ENCODE measurements around the gene C1QTNF5. TPM values are rescaled to one million over a fixed set of nuclear protein-coding genes. Genes with fewer than 3 reads are reported as not detected.

The C1QTNF5 gene
- total RNA-seq, 1 donor from 2014 or later = 0.90 TPM

GRCh38 chr11:119309953-119310681, 30.6 kb downstream of the C1QTNF5 start:
- no peaks in the 10 kb centered on the region for H3K36me3 ChIP-seq

DNA sequence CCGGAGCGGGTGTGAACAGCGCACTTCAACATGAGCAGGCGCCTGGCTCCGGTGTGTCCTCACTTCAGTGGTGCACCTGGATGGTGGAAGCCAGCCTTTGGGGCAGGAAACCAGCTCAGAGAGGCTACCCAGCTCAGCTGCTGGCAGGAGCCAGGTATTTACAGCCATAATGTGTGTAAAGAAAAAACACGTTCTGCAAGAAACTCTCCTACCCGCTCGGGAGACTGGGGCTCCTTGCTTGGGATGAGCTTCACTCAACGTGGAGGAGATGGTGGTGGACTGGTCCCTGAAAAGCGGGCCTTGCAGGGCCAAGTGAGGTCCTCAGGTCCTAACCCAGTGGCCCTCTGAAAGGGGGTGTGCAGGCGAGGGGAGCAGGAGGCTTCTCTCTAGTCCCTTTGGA, 31.3 kb downstream of the C1QTNF5 start:
- H3K27me3 ChIP-seq = peaks cover under 1% of the 10 kb centered on the region
- H3F3A ChIP-seq (ENCODE audit: low read depth) = peaks cover 14% of the 10 kb centered on the region
- H3K9me3 Mint-ChIP-seq = no peaks in the 10 kb centered on the region
- H3K36me3 Mint-ChIP-seq = peaks cover 2% of the 10 kb centered on the region
- no peaks in the 10 kb centered on the region for H3K9me3 ChIP-seq (ENCODE audit: low read depth)
- H3K79me2 ChIP-seq (ENCODE audit: low read depth) = no peaks in the 10 kb centered on the region
- DNase-seq (ENCODE audit: low spot score) = no peak
- H4K20me1 ChIP-seq (ENCODE audit: low read depth) = peaks cover 10% of the 10 kb centered on the region
- TF ChIP-seq, protein P1, sequence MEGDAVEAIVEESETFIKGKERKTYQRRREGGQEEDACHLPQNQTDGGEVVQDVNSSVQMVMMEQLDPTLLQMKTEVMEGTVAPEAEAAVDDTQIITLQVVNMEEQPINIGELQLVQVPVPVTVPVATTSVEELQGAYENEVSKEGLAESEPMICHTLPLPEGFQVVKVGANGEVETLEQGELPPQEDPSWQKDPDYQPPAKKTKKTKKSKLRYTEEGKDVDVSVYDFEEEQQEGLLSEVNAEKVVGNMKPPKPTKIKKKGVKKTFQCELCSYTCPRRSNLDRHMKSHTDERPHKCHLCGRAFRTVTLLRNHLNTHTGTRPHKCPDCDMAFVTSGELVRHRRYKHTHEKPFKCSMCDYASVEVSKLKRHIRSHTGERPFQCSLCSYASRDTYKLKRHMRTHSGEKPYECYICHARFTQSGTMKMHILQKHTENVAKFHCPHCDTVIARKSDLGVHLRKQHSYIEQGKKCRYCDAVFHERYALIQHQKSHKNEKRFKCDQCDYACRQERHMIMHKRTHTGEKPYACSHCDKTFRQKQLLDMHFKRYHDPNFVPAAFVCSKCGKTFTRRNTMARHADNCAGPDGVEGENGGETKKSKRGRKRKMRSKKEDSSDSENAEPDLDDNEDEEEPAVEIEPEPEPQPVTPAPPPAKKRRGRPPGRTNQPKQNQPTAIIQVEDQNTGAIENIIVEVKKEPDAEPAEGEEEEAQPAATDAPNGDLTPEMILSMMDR (IDR thresholded peaks at IDR 0.05) = no peak
- no peak for TF ChIP-seq EZH2 (IDR thresholded peaks at IDR 0.05)
- no peak for TF ChIP-seq EZH2phosphoT487 (IDR thresholded peaks at IDR 0.05)
- no peak overlapping the region for H2AFZ ChIP-seq (replicated peaks)
- peaks cover 17% of the 10 kb centered on the region for H3K4me1 Mint-ChIP-seq
- no peak overlapping the region for H3K4me3 ChIP-seq
- no peaks in the 10 kb centered on the region for H3K27me3 Mint-ChIP-seq (ENCODE audit: insufficient read depth, low read depth)
- no peak overlapping the region for H3K4me2 ChIP-seq
- H3K4me1 ChIP-seq = peaks cover 11% of the 10 kb centered on the region
- no peaks in the 10 kb centered on the region for H3K36me3 ChIP-seq
- H3K9ac ChIP-seq = no peak overlapping the region
- no peak overlapping the region for H3K27ac Mint-ChIP-seq
- H3K27ac ChIP-seq = no peak overlapping the region
- H3K4me3 Mint-ChIP-seq = no peak overlapping the region

More at GRCh38 chr11:119309953-119310681, 30.6 kb downstream of the C1QTNF5 start:
- peaks cover 10% of the 10 kb centered on the region for H4K20me1 ChIP-seq (ENCODE audit: low read depth)
- H3K4me1 Mint-ChIP-seq = peaks cover 17% of the 10 kb centered on the region
- peaks cover 8% of the 10 kb centered on the region for H3K27me3 ChIP-seq
- no peak for DNase-seq (ENCODE audit: low spot score)
- H3K27ac Mint-ChIP-seq = no peak overlapping the region
- TF ChIP-seq EZH2phosphoT487 (IDR thresholded peaks at IDR 0.05) (no peak), EZH2 (IDR thresholded peaks at IDR 0.05) (no peak)
- TF ChIP-seq, protein P1 (IDR thresholded peaks at IDR 0.05) = no peak
- no peak overlapping the region for H3K27ac ChIP-seq
- peaks cover 14% of the 10 kb centered on the region for H3F3A ChIP-seq (ENCODE audit: low read depth)
- no peak overlapping the region for H3K4me2 ChIP-seq
- H3K36me3 Mint-ChIP-seq = peaks cover 1% of the 10 kb centered on the region
- no peak overlapping the region for H3K4me3 ChIP-seq
- no peak overlapping the region for H3K4me3 Mint-ChIP-seq
- H3K9me3 ChIP-seq (ENCODE audit: low read depth) = no peaks in the 10 kb centered on the region
- no peak overlapping the region for H3K9ac ChIP-seq
- H3K79me2 ChIP-seq (ENCODE audit: low read depth) = no peaks in the 10 kb centered on the region
- H3K9me3 Mint-ChIP-seq = no peaks in the 10 kb centered on the region
- H3K4me1 ChIP-seq = peaks cover 15% of the 10 kb centered on the region
- H3K27me3 Mint-ChIP-seq (ENCODE audit: insufficient read depth, low read depth) = no peaks in the 10 kb centered on the region
- no peak overlapping the region for H2AFZ ChIP-seq (replicated peaks)

GRCh38 chr11:119307974-119308373, 32.7 kb downstream of the C1QTNF5 start:
- Histone ChIP-seq H4K20me1 (ENCODE audit: low read depth) (peaks cover 10% of the 10 kb centered on the region), H3K9ac (no peak overlapping the region), H3K4me3 (no peak overlapping the region), H3K27me3 (no peaks in the 10 kb centered on the region), H3K9me3 (ENCODE audit: low read depth) (no peaks in the 10 kb centered on the region), H3K4me2 (no peak overlapping the region), H3K27ac (no peak overlapping the region), H3F3A (ENCODE audit: low read depth) (peaks cover 14% of the 10 kb centered on the region), H2AFZ (replicated peaks) (no peak overlapping the region), H3K36me3 (no peaks in the 10 kb centered on the region), H3K4me1 (peaks cover 11% of the 10 kb centered on the region), H3K79me2 (ENCODE audit: low read depth) (no peaks in the 10 kb centered on the region)
- Mint-ChIP-seq H3K36me3 (peaks cover 15% of the 10 kb centered on the region), H3K9me3 (no peaks in the 10 kb centered on the region), H3K4me1 (peaks cover 14% of the 10 kb centered on the region), H3K4me3 (no peak overlapping the region), H3K27me3 (ENCODE audit: insufficient read depth, low read depth) (no peaks in the 10 kb centered on the region), H3K27ac (no peak overlapping the region)
- TF ChIP-seq EZH2phosphoT487 (IDR thresholded peaks at IDR 0.05) = no peak
- TF ChIP-seq EZH2 (IDR thresholded peaks at IDR 0.05) = no peak
- TF ChIP-seq, protein P1 (IDR thresholded peaks at IDR 0.05) = no peak
- no peak for DNase-seq (ENCODE audit: low spot score)
